Stomach (tissue), 9 donors: ENCODE measurements around the gene ANTXR1. TPM values are rescaled to one million over a fixed set of nuclear protein-coding genes. Genes with fewer than 3 reads are reported as not detected.

Experiments
- DNase-seq, 2 donors: peaks; one replicate each; pipeline versions ENCODE4 v3.0.0 to v3.0.0-alpha.2; 2013 to 2019
- H3K27ac ChIP-seq, 5 donors: fragments of 200-600 bp in 4 of 5; sonication (generic) in 4 of 5; one replicate each; pipeline ENCODE4 v1.5.1; 2013 to 2019; ENCODE audit warnings: mild to moderate bottlenecking in 1 of 5, moderate library complexity in 1 of 5
- H3K27me3 ChIP-seq, 3 donors: fragments of 200-600 bp; sonication (generic); one replicate each; pipeline ENCODE4 v1.5.1; 2017 to 2019; ENCODE audit warnings: mixed run types in 1 of 3
- H3K36me3 ChIP-seq, 4 donors: fragments of 200-600 bp; sonication (generic); 1 replicate in 3 of 4; 2 replicates in 1 of 4; pipeline ENCODE4 v1.5.1; 2016 to 2019
- H3K4me1 ChIP-seq, 4 donors: fragments of 200-600 bp; sonication (generic); one replicate each; pipeline ENCODE4 v1.5.1; 2016 to 2019
- H3K4me3 ChIP-seq, 4 donors: fragments of 200-600 bp; sonication (generic) in 3 of 4; one replicate each; pipeline ENCODE4 v1.5.1; 2016 to 2019; ENCODE audit warnings: mild to moderate bottlenecking in 1 of 4
- H3K9me3 ChIP-seq, 4 donors: fragments of 200-600 bp; sonication (generic); one replicate each; pipeline ENCODE4 v1.5.1; 2016 to 2019
- EP300 ChIP-seq: sonication (generic); formaldehyde crosslinking; IDR thresholded peaks from one replicate; pipeline ENCODE4 v1.6.1; 2017; ENCODE audit warnings: antibody characterized with exemption
- POLR2A ChIP-seq, 4 donors: fragments of 450-650 bp; IDR thresholded peaks; one replicate each; pipeline ENCODE4 v1.6.1; 2016; ENCODE audit warnings: antibody characterized with exemption in 4 of 4, control low read depth in 2 of 4, mild to moderate bottlenecking in 1 of 4, moderate library complexity in 1 of 4
- POLR2AphosphoS5 ChIP-seq, 3 donors: sonication (generic); formaldehyde crosslinking; IDR thresholded peaks; one replicate each; pipeline ENCODE4 v1.6.1; 2016; ENCODE audit warnings: antibody characterized with exemption in 3 of 3
- WGBS, 5 donors: extraction: QIAGEN DNeasy Blood & Tissue Kit in 3 of 5; methylation state at CpG; one replicate each; pipeline versions ENCODE4 v1.1.5 to v1.1.7; 2013 to 2018; 5-methylcytosine and 5-hydroxymethylcytosine counted together
- intact Hi-C: fragments of 100-400 bp; cut with DNase I; formaldehyde crosslinking; loops from one replicate; pipeline ENCODE4 v1.15.1; 2023; ENCODE audit warnings: low total_unique reads
- polyA plus RNA-seq, 3 donors: library from polyadenylated mRNA; stranded (reverse); fragments of 200-250 nt; gene quantifications; one replicate each; pipeline ENCODE4 v1.2.3, GENCODE V29; 2013
- total RNA-seq, 5 donors: library from RNA; depleted of rRNA; stranded (reverse); fragments of >200 nt; gene quantifications; one replicate each; pipeline versions ENCODE4 v1.1.0 to v1.2.3, GENCODE V29; 2014 to 2016
- TF ChIP-seq, protein P1 (sequence below), 7 experiments: fragments of 450-650 bp in 4 of 7; fragments of 200-600 bp in 3 of 7; sonication (generic) in 3 of 7; IDR thresholded peaks; one replicate each; pipeline ENCODE4 v1.5.1; 2016 to 2019; ENCODE audit warnings: antibody characterized with exemption in 7 of 7, control low read depth in 2 of 7, mild to moderate bottlenecking in 1 of 7
- donor health status: healthy with polysubstance abuse.
- donor health status: Bipolar disorder and iron deficiency.
- donor health status: healthy.

Gene ANTXR1
- total and polyA plus RNA-seq, 8 donors = 5.8 to 32.5 (median 13.7) TPM

DNA sequence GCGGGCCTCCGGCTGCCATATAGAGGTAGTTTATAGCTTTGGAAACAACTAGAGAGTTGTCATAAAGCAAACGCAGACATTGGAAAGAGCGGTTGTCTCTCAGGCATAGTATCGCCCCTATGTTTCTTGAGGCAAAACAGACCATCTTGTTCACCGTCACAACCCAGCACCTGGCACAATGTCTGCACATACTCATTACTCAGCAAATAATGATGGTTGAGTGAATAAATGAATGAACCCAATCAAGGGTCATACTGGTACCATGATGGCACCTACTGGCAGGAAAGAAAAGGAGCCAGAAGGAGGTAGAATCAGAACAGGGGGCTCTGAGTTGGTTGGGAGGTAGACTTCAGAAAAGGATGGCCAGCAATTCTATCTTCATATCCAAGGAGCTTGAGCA, 118.5 kb downstream of the ANTXR1 start:
- Histone ChIP-seq H3K9me3 (no peaks in the 10 kb centered on the region), H3K36me3 (peaks cover 0 to 4% (median 1%) of the 10 kb centered on the region in 4 donors), H3K4me3 (no peak overlapping the region), H3K27me3 (no peaks in the 10 kb centered on the region), H3K27ac (no peak overlapping the region), H3K4me1 (no peaks in the 10 kb centered on the region)
- WGBS, 5 donors = 96 to 99% (median 97%) methylated on average over 6 of the region's 6 CpGs
- no peak for DNase-seq
- TF ChIP-seq POLR2A (IDR thresholded peaks at IDR 0.05) = no peak
- TF ChIP-seq POLR2AphosphoS5 (IDR thresholded peaks at IDR 0.05) = no peak
- TF ChIP-seq, protein P1, sequence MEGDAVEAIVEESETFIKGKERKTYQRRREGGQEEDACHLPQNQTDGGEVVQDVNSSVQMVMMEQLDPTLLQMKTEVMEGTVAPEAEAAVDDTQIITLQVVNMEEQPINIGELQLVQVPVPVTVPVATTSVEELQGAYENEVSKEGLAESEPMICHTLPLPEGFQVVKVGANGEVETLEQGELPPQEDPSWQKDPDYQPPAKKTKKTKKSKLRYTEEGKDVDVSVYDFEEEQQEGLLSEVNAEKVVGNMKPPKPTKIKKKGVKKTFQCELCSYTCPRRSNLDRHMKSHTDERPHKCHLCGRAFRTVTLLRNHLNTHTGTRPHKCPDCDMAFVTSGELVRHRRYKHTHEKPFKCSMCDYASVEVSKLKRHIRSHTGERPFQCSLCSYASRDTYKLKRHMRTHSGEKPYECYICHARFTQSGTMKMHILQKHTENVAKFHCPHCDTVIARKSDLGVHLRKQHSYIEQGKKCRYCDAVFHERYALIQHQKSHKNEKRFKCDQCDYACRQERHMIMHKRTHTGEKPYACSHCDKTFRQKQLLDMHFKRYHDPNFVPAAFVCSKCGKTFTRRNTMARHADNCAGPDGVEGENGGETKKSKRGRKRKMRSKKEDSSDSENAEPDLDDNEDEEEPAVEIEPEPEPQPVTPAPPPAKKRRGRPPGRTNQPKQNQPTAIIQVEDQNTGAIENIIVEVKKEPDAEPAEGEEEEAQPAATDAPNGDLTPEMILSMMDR (IDR thresholded peaks at IDR 0.05) = no peak
- TF ChIP-seq EP300 = no peak
- intact Hi-C loops = no loop called here

DNA sequence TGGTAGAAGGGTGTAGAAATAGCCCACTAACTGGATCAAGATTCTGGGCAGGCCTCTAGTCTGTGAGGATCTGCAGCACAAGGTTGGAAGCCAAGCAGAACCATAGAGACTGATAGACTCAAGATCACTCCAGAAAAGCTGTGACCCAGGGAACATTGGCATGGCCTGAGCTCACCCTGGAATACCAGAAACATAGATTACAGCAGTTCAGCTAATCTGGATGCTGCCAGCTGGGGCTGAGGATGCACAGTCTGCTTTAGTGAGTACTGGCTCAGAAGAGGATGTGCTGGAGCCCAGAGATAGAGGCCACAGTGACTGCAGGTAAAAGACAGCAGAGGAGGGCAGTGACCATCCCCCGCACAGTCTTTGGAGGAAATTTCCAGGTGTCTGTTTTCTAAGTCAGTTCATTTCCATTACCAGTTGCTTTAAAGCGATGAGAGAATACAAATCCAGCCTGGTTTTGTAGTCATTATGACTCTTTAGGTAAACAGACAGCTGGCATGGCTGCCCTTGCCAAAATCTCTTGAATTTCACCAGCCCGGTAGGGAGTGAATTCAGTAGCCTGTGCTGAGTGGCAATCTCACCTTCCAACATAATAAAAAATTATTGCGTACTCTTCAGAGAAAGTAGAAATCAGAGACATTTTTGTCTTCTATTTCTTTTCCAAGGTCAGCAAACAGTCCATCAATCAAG, 119.2 kb downstream of the ANTXR1 start:
- intact Hi-C loops = no loop called here
- DNase-seq = no peak
- H3K9me3 ChIP-seq = no peaks in the 10 kb centered on the region
- H3K36me3 ChIP-seq = peaks cover 0 to 4% (median 0%) of the 10 kb centered on the region in 4 donors
- H3K27ac ChIP-seq = no peak overlapping the region
- no peak overlapping the region for H3K4me3 ChIP-seq
- WGBS, 5 donors = 88 to 95% (median 94%) methylated on average over 4 of the region's 4 CpGs
- no peaks in the 10 kb centered on the region for H3K27me3 ChIP-seq
- H3K4me1 ChIP-seq = no peaks in the 10 kb centered on the region
- TF ChIP-seq, protein P1 (IDR thresholded peaks at IDR 0.05) = no peak
- TF ChIP-seq POLR2AphosphoS5 (IDR thresholded peaks at IDR 0.05) (no peak), EP300 (no peak), POLR2A (IDR thresholded peaks at IDR 0.05) (no peak)

DNA sequence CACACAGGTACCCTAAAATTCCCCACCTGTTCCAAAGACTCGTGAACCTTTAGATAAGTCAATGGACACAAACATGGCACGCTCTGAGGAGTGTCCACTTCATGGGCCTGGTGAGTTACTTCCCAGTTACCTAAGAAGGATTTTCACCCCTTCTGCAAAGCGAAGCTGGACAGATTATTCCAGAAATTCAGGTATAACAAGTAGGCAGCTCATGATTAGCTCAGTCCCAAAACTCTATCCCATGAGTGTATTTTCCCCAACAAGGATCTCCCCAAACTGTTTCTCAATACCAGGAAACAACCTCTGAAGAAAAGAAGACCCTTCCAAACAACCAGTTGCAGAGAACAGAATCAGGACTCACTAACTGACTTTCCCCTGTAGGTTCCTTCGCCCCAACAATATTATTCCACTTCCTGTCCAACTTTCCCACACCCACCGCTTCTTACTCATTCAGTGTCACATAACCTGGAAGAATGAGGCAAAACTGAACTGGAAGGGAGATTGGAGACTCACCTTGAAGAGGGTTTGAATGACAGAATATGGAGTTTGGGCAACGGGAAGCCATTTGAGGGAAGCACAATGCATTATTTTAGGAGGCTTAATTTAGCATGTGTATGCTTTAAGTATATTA, 120.1 kb downstream of the ANTXR1 start:
- Histone ChIP-seq H3K4me1 (peaks cover 0 to under 1% (median 0%) of the 10 kb centered on the region in 4 donors), H3K9me3 (no peaks in the 10 kb centered on the region), H3K4me3 (no peak overlapping the region), H3K27me3 (no peaks in the 10 kb centered on the region), H3K27ac (no peak overlapping the region), H3K36me3 (peaks cover 0 to 4% (median 0%) of the 10 kb centered on the region in 4 donors)
- intact Hi-C loops = no loop called here
- TF ChIP-seq, protein P1 (IDR thresholded peaks at IDR 0.05) = no peak
- TF ChIP-seq POLR2A (IDR thresholded peaks at IDR 0.05) (no peak), POLR2AphosphoS5 (IDR thresholded peaks at IDR 0.05) (no peak), EP300 (no peak)
- WGBS, 5 donors = 89 to 95% (median 93%) methylated on average over 6 of the region's 6 CpGs
- DNase-seq = no peak

DNA sequence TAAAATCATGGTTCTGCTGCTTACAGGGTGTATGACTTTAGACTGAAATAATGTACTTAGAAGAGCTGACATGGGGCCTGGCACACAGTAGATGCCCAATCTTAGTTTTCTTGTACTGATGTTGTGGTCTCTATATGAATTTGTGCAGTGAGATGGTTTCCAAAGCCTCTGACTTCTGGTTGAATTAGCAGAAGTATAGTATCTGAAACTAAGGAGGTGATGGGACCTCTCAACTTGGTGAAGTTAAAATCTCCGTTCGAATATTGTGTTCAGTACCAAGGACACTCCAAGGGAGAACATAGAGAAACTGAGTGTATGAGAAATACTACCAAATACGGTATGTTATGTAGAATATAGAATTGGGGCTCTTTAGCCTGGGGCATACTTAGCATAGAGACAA, 120.9 kb downstream of the ANTXR1 start:
- Histone ChIP-seq H3K27ac (no peak overlapping the region), H3K9me3 (no peaks in the 10 kb centered on the region), H3K27me3 (no peaks in the 10 kb centered on the region), H3K4me1 (peaks cover 0 to 9% (median 1%) of the 10 kb centered on the region in 4 donors), H3K36me3 (peaks cover 0 to 4% (median 0%) of the 10 kb centered on the region in 4 donors), H3K4me3 (no peak overlapping the region)
- no peak for DNase-seq
- no peak for TF ChIP-seq EP300
- TF ChIP-seq, protein P1 (IDR thresholded peaks at IDR 0.05) = no peak
- no peak for TF ChIP-seq POLR2AphosphoS5 (IDR thresholded peaks at IDR 0.05)
- no peak for TF ChIP-seq POLR2A (IDR thresholded peaks at IDR 0.05)
- intact Hi-C loops = no loop called here
- WGBS, 5 donors = 91 to 96% (median 94%) methylated on average over 3 of the region's 3 CpGs
